ENCODE data around the gene COL16A1. TPM values are rescaled to one million over a fixed set of nuclear protein-coding genes. Genes with fewer than 3 reads are reported as not detected.

Gene COL16A1
- 0.10 TPM for total RNA-seq

DNA sequence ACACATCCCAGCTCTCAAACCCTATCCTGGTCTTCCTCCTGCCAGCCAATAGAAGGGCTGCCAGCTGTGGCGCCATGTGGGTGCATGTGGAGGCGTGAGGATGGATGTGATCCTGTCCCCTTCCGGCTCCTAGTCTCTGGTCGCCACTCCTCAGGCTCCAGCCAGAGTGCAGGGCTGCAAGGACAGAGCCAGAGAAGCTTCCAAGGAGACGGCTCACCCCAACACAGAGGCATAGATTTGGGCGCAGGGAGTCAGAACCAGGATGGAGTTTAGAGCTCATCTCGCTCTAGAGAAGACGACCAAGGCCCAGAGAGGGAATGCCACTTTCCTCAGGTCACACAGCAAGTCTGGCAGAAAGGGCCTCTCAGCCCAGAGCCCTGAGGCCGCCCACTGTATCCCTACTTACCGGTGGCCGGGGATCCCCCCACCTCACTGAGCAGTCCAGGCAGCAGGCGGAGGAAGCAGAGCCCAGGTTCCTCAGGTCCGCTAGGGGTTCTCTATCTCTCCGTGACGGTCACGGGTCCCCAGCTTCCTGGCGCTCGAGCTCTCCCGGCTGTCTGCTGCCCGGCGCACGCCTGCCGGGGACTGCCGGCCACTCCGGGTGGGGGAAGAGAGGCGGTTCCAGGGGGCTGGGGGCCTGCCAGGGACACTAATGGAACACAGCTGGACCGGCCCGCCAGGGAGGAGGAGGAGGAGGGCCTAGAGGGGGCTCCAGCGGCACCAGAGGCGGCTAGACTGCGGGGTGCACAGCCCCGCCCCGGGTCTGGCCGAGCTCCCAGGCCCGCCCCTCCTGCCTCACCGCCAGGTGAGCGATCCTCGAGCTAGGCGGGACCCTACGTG lies at the start of gene COL16A1:
TSS of gene COL16A1 (minus strand) at position 587 of the 840 bp plus-strand sequence. CDS start 1,824 bp downstream, outside the sequence.
- peaks cover 28% of the 10 kb centered on the region for H3K4me1 ChIP-seq (ENCODE audit: insufficient read depth, low read length)
- no peaks in the 10 kb centered on the region for H3K9me3 ChIP-seq (ENCODE audit: low read depth, low read length)
- H3K4me3 ChIP-seq (ENCODE audit: low read length), result no peak within 1 kb of the TSS
- peaks cover 15% of the 10 kb centered on the region for H3K27me3 ChIP-seq (ENCODE audit: insufficient read depth, low read length)

DNA sequence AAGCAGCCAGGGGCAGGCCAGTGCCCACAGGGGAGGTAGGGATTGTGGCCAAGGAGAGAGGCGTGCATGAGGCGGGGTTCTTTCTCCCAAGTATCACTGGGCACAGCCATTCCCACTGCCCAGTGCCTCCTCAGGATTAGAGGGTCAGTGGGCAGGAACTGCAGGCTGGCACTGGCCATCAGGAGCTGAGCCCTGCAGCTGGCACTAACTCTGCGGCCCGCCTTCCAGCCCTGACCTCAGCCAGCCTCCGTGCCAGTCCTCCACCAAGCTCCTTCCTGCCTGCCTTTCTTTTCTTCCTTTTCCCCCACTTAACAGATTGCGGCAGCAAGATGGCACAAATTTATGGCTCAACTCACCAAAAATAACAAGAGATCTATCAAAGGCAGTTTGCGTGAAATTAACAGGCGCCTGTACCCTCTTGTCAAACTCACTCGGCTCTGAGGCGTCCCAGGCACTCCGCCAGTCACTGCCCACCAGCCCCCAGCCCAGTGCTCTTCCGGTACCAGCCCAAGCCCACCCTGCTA lies 49.2 kb upstream of the COL16A1 start:
- Histone ChIP-seq H3K27me3 (ENCODE audit: insufficient read depth, low read length) (no peaks in the 10 kb centered on the region), H3K9me3 (ENCODE audit: low read depth, low read length) (no peaks in the 10 kb centered on the region), H3K4me3 (ENCODE audit: low read length) (no peak overlapping the region), H3K4me1 (ENCODE audit: insufficient read depth, low read length) (peaks cover 21% of the 10 kb centered on the region)

DNA sequence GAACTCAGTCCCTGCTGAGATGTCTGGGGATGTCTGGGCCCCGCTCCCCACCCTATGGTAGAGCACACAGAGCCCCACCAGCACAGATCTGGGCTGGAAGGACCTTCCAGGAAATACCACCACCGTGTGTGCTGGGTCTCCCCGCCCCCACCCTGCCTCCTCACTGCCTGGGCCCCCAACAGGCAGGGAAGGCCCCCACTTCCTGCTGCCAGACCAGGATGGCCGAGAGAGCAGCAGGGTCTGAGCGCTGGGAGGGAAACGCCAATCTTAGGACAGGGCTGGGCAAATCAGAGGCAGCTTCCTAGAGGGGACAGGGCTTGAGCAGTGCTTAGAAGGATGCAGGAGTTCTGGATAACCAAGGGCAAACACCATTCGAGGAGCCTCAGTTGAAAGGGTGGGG lies 48.4 kb upstream of the COL16A1 start:
- H3K4me3 ChIP-seq (ENCODE audit: low read length), result no peak overlapping the region
- H3K4me1 ChIP-seq (ENCODE audit: insufficient read depth, low read length), result peaks cover 21% of the 10 kb centered on the region
- no peaks in the 10 kb centered on the region for H3K27me3 ChIP-seq (ENCODE audit: insufficient read depth, low read length)
- no peaks in the 10 kb centered on the region for H3K9me3 ChIP-seq (ENCODE audit: low read depth, low read length)

DNA sequence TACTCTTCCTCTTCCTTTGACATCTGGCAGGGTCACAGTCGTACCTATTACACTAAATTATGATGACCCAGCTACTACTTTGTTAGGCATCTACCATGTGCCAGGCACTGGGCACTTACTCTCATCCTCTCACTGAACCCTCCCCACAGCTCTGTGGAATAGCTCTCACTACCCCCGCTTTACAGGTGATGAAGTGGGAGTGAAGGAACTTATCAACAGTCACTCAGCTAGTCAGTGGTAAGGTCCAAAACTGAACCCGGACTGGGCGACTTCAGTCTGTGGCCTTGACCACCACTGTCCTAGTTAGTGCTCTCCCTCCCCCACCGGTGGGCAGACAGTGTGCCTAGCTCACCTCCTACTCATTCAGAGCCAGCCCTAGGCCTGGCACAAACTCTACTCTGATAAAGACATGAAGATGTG lies 48.0 kb upstream of the COL16A1 start:
- peaks cover 25% of the 10 kb centered on the region for H3K4me1 ChIP-seq (ENCODE audit: insufficient read depth, low read length)
- H3K9me3 ChIP-seq (ENCODE audit: low read depth, low read length), result no peaks in the 10 kb centered on the region
- no peak overlapping the region for H3K4me3 ChIP-seq (ENCODE audit: low read length)
- H3K27me3 ChIP-seq (ENCODE audit: insufficient read depth, low read length), result no peaks in the 10 kb centered on the region

DNA sequence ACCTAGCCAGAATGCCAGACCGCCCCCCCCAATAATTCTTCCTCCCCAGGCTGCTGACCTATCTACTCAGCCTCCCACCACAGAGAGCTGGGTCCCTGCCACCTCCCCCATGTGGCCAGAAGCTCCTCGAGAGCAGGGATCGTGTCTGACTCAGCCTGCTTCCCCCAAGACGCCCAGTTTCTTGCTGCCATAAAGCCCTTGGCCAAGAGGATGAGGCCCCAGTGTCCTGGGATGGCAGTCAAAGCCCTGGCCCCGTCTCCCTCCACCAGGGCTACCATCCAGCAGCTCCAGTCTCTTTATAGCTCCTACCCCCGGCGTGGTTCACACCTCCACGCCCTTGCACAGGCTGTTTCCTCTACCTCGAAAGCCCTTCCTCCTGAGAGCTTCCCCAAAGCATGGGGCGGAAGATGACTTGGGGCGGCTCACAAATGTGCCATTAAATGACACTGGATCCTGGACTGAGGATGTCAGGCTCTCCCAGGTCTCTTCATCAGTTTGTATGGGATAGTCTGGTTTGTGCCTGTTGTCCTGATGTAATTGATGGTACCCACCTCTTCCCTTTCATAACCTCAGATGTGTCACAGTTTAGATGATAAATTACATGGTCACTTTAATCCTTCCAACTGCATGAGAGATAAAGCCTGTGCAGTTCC lies 47.2 kb upstream of the COL16A1 start:
- no peak overlapping the region for H3K4me3 ChIP-seq (ENCODE audit: low read length)
- no peaks in the 10 kb centered on the region for H3K9me3 ChIP-seq (ENCODE audit: low read depth, low read length)
- no peaks in the 10 kb centered on the region for H3K27me3 ChIP-seq (ENCODE audit: insufficient read depth, low read length)
- H3K4me1 ChIP-seq (ENCODE audit: insufficient read depth, low read length), result peaks cover 32% of the 10 kb centered on the region

DNA sequence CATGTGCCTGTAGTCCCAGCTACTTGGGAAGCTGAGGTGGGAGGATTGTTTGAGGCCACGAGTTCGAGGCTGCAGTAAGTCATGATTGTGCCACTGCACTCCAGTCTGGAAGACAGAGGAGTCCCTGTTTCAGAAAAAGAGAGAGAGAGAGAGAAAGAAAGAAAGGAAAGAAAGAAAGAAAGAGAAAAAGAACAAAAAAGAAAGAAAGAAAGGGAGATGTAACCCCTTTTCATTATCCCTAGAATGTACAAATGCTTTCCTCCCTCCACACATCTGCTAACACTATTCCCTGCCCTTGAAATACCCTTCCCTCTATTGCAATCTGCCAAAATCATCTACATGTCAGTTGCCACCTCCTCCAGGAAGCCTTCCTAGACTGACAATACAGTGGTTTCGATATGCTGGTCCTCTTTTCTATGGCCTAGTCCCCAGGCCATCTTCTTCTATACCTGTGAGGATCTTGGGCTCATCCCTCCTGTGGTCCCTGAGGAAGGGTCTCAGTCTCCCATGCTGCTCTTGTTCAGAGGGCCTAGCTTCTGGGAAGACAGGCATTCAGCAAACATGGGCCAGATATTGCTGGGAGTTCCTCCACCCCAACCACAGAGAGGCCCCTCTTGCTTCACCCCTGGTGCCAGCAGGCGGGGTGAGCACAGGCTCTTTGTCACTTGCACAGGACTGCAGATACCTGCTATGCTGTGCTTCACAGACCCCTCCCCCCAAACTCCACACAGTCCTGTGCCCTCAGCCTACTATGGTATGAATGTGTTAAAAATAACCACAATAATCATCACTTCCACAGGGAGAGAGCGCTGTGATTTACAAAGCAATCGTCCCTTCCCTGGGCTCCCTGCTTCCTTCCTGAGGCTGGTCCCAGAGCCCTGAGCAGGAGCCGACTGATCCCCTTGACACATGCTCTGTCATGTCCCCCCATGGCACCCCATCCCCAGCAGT lies 46.2 kb upstream of the COL16A1 start:
- Histone ChIP-seq H3K27me3 (ENCODE audit: insufficient read depth, low read length) (no peaks in the 10 kb centered on the region), H3K4me3 (ENCODE audit: low read length) (no peak overlapping the region), H3K4me1 (ENCODE audit: insufficient read depth, low read length) (peaks cover 32% of the 10 kb centered on the region), H3K9me3 (ENCODE audit: low read depth, low read length) (no peaks in the 10 kb centered on the region)

DNA sequence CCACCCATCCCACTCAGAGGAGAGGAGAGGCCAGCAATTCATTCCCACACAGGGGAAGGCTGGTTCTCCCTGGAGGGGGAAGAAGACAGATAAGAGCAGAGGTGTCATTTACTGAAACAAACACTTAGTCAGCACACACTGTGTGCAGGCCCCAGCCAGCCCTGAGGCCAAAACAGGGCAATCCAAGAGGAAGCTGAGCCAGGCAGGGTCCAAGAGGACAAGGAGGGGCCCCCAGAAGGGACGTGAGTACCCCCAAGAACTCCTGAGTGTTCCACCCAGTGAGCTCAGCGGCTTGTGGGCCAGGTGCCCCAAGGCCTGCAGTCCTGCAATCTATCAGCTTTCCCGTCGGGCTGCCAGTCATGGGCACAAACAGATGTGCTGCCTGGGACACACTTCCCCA lies 44.5 kb upstream of the COL16A1 start:
- no peak overlapping the region for H3K4me3 ChIP-seq (ENCODE audit: low read length)
- no peaks in the 10 kb centered on the region for H3K9me3 ChIP-seq (ENCODE audit: low read depth, low read length)
- no peaks in the 10 kb centered on the region for H3K27me3 ChIP-seq (ENCODE audit: insufficient read depth, low read length)
- peaks cover 32% of the 10 kb centered on the region for H3K4me1 ChIP-seq (ENCODE audit: insufficient read depth, low read length)

DNA sequence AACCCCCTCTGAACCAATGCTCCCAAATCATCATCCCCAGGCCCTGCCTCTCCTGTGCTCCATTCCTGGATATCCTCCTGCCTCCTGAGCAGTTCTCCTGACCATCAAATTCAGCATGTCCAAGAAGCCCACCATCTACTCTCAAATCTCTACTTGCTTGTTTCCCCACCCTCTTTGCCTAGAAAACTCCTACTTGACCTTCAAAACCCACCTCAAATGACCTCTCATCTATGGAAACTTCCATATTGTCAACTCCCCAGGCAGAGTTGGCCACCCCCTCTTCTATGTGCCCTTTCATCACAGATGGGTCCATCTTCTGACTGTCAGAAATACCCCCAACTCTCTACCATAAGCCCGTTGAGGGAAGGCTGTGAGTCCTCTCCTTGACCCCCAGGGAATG lies 43.5 kb upstream of the COL16A1 start:
- Histone ChIP-seq H3K4me3 (ENCODE audit: low read length) (no peak overlapping the region), H3K4me1 (ENCODE audit: insufficient read depth, low read length) (peaks cover 32% of the 10 kb centered on the region), H3K9me3 (ENCODE audit: low read depth, low read length) (no peaks in the 10 kb centered on the region), H3K27me3 (ENCODE audit: insufficient read depth, low read length) (no peaks in the 10 kb centered on the region)

DNA sequence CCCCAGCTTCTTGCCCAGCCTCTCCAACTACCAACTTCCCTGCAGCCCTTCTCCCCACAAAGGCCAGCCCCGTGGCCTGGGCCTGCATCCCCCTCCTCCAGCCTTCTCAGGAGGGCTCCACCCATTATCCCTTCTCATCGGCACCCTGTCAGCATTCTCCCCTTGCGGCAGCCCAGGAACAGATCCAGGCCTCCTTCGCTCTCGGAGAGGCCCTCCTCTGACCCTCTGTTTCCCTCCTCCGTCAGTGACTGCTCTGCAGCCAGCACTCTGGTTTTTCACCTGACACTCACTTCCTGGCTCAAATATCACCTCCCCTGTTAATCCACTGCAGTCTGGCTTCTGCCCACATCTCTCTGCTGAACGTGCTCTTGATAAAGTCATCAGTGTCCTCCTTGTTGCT lies 42.9 kb upstream of the COL16A1 start:
- H3K9me3 ChIP-seq (ENCODE audit: low read depth, low read length), result no peaks in the 10 kb centered on the region

DNA sequence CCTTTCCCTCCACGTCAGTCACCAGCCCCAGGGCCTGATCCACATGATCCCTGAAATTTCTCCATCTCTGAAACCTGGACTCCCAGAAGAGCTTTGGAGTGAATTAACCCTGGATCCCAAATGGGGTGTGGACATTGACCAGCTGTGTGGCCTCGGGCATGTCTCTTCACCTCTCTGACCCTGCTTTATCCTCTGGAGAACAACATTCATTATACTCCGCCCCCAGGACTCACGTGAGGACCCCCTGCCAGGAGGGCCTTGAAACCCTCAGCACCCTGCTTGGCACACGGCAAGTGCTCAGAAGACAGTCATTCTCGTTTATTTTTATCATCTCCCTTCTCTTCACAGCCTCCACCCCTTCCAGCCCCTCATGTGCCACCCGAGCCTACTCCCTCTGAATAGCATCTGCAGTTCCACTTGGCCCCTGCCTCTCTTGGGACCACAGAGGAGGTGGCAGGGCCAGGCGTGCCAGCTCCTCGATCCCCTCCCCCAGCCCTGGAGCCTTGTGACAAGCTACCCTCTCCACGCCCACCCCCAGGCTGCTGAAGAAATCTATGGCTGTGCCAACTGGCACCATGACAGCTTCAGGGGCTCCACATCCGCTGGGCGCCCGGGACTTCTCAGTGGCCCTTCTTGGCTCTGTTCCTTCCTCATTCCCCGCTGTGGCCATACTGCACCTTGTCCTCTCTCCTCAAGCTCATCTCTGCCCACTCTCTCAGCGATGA lies 42.3 kb upstream of the COL16A1 start:
- H3K4me3 ChIP-seq (ENCODE audit: low read length), result no peak overlapping the region
- no peaks in the 10 kb centered on the region for H3K27me3 ChIP-seq (ENCODE audit: insufficient read depth, low read length)
- peaks cover 25% of the 10 kb centered on the region for H3K4me1 ChIP-seq (ENCODE audit: insufficient read depth, low read length)
- no peaks in the 10 kb centered on the region for H3K9me3 ChIP-seq (ENCODE audit: low read depth, low read length)

More for the DNA sequence above, 42.9 kb upstream of the COL16A1 start:
- no peaks in the 10 kb centered on the region for H3K27me3 ChIP-seq (ENCODE audit: insufficient read depth, low read length)
- H3K4me3 ChIP-seq (ENCODE audit: low read length), result no peak overlapping the region
- peaks cover 29% of the 10 kb centered on the region for H3K4me1 ChIP-seq (ENCODE audit: insufficient read depth, low read length)

DNA sequence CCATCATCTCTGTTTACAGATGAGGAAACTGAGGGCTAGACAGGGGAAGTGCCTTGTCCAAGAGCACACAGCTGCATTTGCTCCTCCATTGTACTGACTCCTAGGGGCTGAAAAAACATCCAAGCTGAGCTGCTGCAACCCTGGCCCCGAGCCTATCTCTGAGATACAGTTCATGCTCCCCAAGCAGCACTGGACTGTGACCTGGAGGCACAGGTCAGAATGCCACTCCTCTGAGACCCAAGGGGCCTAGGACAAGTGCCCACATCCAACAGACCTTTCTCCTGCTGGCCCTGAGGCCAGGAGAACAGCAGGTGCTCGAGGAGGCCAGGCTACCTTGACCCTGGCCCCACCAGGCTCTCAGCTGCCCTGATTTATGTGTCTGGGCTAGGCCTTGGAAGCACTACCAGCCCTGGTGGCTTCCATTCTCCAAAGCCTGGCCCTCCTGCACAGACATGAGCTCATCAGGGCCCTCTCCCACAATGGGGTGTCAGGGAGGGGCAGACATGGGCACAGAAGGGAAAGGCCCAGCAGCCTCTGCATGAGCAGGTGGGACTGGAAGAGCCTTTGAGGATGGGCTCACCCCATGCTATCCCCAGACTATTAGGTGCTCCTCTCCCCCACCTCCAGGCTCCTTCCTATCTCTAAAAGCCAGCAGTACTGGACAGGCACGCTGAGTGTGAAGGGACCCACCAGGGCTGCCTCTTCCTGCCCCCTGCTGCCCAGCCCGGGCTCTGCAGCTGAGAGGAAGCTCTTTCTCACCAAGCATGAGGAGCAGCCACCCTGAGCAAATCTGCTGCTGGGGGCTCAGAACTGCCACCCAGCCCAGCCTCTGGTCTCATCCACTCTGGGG lies 41.5 kb upstream of the COL16A1 start:
- Histone ChIP-seq H3K27me3 (ENCODE audit: insufficient read depth, low read length) (no peaks in the 10 kb centered on the region), H3K4me1 (ENCODE audit: insufficient read depth, low read length) (peaks cover 17% of the 10 kb centered on the region), H3K9me3 (ENCODE audit: low read depth, low read length) (no peaks in the 10 kb centered on the region), H3K4me3 (ENCODE audit: low read length) (no peak overlapping the region)

DNA sequence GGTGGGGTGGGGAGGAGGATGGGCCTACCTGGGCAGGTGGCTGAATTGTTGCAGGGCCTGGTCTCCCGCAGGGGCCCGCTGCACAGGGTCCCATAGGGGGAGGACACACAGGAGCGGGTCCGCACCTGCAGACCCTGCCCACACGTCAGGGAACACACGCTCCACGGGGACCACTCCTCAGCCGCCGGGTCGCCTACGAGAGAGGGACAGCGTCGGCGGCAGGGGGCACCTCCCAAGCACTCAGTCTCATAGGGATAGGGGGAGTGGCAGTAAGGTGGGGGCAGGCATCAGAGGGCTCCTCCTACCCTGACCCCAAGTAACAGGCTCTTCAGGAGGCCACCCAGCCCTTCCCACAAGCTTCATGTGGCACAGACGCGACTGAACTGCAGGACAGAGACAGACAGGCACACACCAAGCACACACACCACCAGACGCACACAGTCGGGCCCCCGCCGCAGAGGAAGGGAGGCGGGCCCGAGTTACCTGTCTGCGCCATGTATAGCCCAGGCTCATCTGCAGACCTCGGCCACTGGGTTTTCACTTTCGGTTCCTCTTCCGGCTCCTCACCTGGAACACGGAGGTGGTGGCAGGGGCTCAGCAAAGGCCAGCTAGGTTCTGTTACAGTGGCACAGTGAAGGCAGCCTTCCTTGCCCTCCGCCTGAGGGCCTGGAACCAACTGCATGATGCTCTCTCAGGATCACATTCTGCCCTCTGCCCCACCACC lies 40.5 kb upstream of the COL16A1 start:
- H3K4me3 ChIP-seq (ENCODE audit: low read length), result no peak overlapping the region
- H3K4me1 ChIP-seq (ENCODE audit: insufficient read depth, low read length), result peaks cover 13% of the 10 kb centered on the region
- no peaks in the 10 kb centered on the region for H3K9me3 ChIP-seq (ENCODE audit: low read depth, low read length)
- H3K27me3 ChIP-seq (ENCODE audit: insufficient read depth, low read length), result no peaks in the 10 kb centered on the region

Measured in mononuclear cell (primary cell).